ENCODE results near the gene ATXN7L1.
"Not testable (repeated sequence)": the region's sequence is repeated elsewhere in the genome, so short reads cannot be mapped to it uniquely, and the experiment has no call there.

The ATXN7L1 gene

GRCh38 chr7:105857009-105857952 lies 19.1 kb downstream of the ATXN7L1 start:
- DNase-seq = no peak

- no peak for DNase-seq
Measured at GRCh38 chr7:105854498-105854897, 21.9 kb downstream of the ATXN7L1 start.

- DNase-seq = no peak
Measured at GRCh38 chr7:105853931-105854419, 22.4 kb downstream of the ATXN7L1 start.

- no peak for DNase-seq
Measured at GRCh38 chr7:105851064-105851463, 25.3 kb downstream of the ATXN7L1 start.

GRCh38 chr7:105849122-105849855 lies 27.1 kb downstream of the ATXN7L1 start:
- DNase-seq = no peak

GRCh38 chr7:105846404-105846803 lies 30.0 kb downstream of the ATXN7L1 start:
- DNase-seq = no peak

GRCh38 chr7:105844681-105845080 lies 31.7 kb downstream of the ATXN7L1 start:
- DNase-seq = not testable (repeated sequence)

GRCh38 chr7:105841866-105842265 lies 34.5 kb downstream of the ATXN7L1 start:
- DNase-seq = no peak

- no peak for DNase-seq
Measured at GRCh38 chr7:105840981-105841749, 35.2 kb downstream of the ATXN7L1 start.

GRCh38 chr7:105839266-105839665 lies 37.1 kb downstream of the ATXN7L1 start:
- DNase-seq = no peak

- no peak for DNase-seq
Measured at GRCh38 chr7:105838627-105839231, 37.7 kb downstream of the ATXN7L1 start.

GRCh38 chr7:105837765-105838626 lies 38.4 kb downstream of the ATXN7L1 start:
- DNase-seq = no peak

- no peak for DNase-seq
Measured at GRCh38 chr7:105835441-105835840, 41.0 kb downstream of the ATXN7L1 start.

- no peak for DNase-seq
Measured at GRCh38 chr7:105831824-105832535, 44.4 kb downstream of the ATXN7L1 start.

- DNase-seq = no peak
Measured at GRCh38 chr7:105831302-105831620, 45.1 kb downstream of the ATXN7L1 start.

GRCh38 chr7:105830405-105831301 lies 45.7 kb downstream of the ATXN7L1 start:
- DNase-seq = no peak

- DNase-seq = no peak
Measured at GRCh38 chr7:105829681-105830322, 46.6 kb downstream of the ATXN7L1 start.

GRCh38 chr7:105828141-105828540 lies 48.3 kb downstream of the ATXN7L1 start:
- no peak for DNase-seq

- DNase-seq = no peak
Measured at GRCh38 chr7:105827151-105827875, 49.1 kb downstream of the ATXN7L1 start.

Measured in NCI-H510A (cell line).